GM12891 (cell line): ENCODE results near the gene VCAN.

ENCODE experiments used
- POLR2A ChIP-seq: IDR thresholded peaks from 2 replicates; pipeline ENCODE4 v1.6.1; 2011; ENCODE audit warnings: low read depth, low read length, control low read depth
- POLR2AphosphoS5 ChIP-seq: IDR thresholded peaks from 2 replicates; pipeline ENCODE4 v1.6.1; 2011; ENCODE audit warnings: low read depth, low read length, control low read depth

DNA sequence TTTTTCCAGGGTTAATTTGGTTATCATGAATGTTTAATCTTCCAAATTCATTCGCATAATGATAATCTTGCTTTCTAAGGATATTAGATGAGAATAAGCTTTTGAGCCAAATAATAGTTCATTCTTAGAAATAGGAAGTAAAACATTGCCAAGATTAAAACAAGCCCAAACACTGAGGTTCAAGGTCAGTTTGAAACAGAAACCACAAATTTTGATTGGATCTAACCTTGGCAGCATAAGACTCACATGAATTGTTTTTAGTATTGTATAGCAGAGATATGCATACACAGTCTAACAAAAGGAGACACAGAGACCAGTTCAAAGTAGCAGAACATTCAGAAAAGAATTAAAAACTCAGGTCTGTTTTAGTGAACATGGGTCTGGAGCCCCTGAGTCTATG is 43.4 kb upstream of the VCAN start:
- TF ChIP-seq POLR2A (no peak), POLR2AphosphoS5 (no peak)
